Measurements from ENCODE around the gene DCLK1. TPM values are rescaled to one million over a fixed set of nuclear protein-coding genes. Genes with fewer than 3 reads are reported as not detected.

DCLK1 gene
- total and polyA plus RNA-seq, 12 donors, result 0.68 to 22.6 (median 2.3) TPM

- no peaks in the 10 kb centered on the region for H3K27me3 ChIP-seq
- no peaks in the 10 kb centered on the region for H3K36me3 ChIP-seq (replicated peaks in 1 of 2)
- H3K4me1 ChIP-seq (replicated peaks in 1 of 2), result no peaks in the 10 kb centered on the region
- no peaks in the 10 kb centered on the region for H3K9me3 ChIP-seq (replicated peaks in 1 of 3)
- WGBS, 4 donors, result 15 to 37% (median 24%) methylated on average over 1 of the region's 1 CpG
- TF ChIP-seq POLR2A (IDR thresholded peaks at IDR 0.05) (no peak), CTCF (IDR thresholded peaks at IDR 0.05) (no peak)
- DNase-seq, result no peak
- no peak overlapping the region for H3K27ac ChIP-seq
- H3K4me3 ChIP-seq, result no peak overlapping the region
- intact Hi-C loops (cut with DNase I), result no loop called here
Observed at GRCh38 chr13:35914662-35915061, 216.5 kb downstream of the DCLK1 start.

GRCh38 chr13:35912841-35913240 lies 218.3 kb downstream of the DCLK1 start:
- no peak for DNase-seq
- Histone ChIP-seq H3K27ac (no peak overlapping the region), H3K4me3 (no peak overlapping the region), H3K36me3 (replicated peaks in 1 of 2) (no peaks in the 10 kb centered on the region), H3K4me1 (replicated peaks in 1 of 2) (no peaks in the 10 kb centered on the region), H3K27me3 (no peaks in the 10 kb centered on the region), H3K9me3 (replicated peaks in 1 of 3) (no peaks in the 10 kb centered on the region)
- no peak for TF ChIP-seq CTCF (IDR thresholded peaks at IDR 0.05)
- TF ChIP-seq POLR2A (IDR thresholded peaks at IDR 0.05), result no peak
- 79 to 89% (median 85%) methylated on average over 6 to 7 of the region's 7 CpGs for WGBS, 4 donors
- intact Hi-C loops (cut with DNase I), result no loop called here

GRCh38 chr13:35909837-35910540 lies 221.2 kb downstream of the DCLK1 start:
- Histone ChIP-seq H3K27me3 (no peaks in the 10 kb centered on the region), H3K9me3 (replicated peaks in 1 of 3) (no peaks in the 10 kb centered on the region), H3K4me1 (replicated peaks in 1 of 2) (no peaks in the 10 kb centered on the region), H3K27ac (no peak overlapping the region), H3K36me3 (replicated peaks in 1 of 2) (no peaks in the 10 kb centered on the region), H3K4me3 (no peak overlapping the region)
- TF ChIP-seq POLR2A (IDR thresholded peaks at IDR 0.05) (no peak), CTCF (IDR thresholded peaks at IDR 0.05) (no peak)
- no peak for DNase-seq
- intact Hi-C loops (cut with DNase I), result no loop called here
- WGBS, 4 donors, result 77 to 83% (median 81%) methylated on average over 8 of the region's 8 CpGs

GRCh38 chr13:35909091-35909490 lies 222.1 kb downstream of the DCLK1 start:
- Histone ChIP-seq H3K9me3 (replicated peaks in 1 of 3) (no peaks in the 10 kb centered on the region), H3K27me3 (no peaks in the 10 kb centered on the region), H3K27ac (no peak overlapping the region), H3K4me1 (replicated peaks in 1 of 2) (no peaks in the 10 kb centered on the region), H3K4me3 (no peak overlapping the region), H3K36me3 (replicated peaks in 1 of 2) (no peaks in the 10 kb centered on the region)
- TF ChIP-seq POLR2A (IDR thresholded peaks at IDR 0.05) (no peak), CTCF (IDR thresholded peaks at IDR 0.05) (no peak)
- no peak for DNase-seq
- intact Hi-C loops (cut with DNase I), result no loop called here
- 79 to 91% (median 88%) methylated on average over 4 of the region's 4 CpGs for WGBS, 4 donors

All from adrenal gland (tissue), 12 donors.